ENCODE data around the gene WDR12.
"Not testable (repeated sequence)": the region's sequence is repeated elsewhere in the genome, so short reads cannot be mapped to it uniquely, and the experiment has no call there.

The WDR12 gene

GRCh38 chr2:202918860-202919259, 7.4 kb upstream of the WDR12 start:
- ChIA-PET POLR2A (no interaction called here), CTCF (interaction anchor here (1.6 to 1.9 kb wide), 4 partner anchors 9 to 23 kb away, joined by 4 to 7 read pairs (median 6); no protein-coding TSS in a partner anchor)
- DNase-seq (ENCODE audit: extremely low spot score), result no peak
- TF ChIP-seq CTCF (IDR thresholded peaks at IDR 0.05; ENCODE audit: control extremely low read depth, extremely low read depth, low read depth, missing control alignments), result no peak

GRCh38 chr2:202912342-202913201, 1.1 kb upstream of the WDR12 start:
- POLR2A ChIA-PET; DNase-seq (ENCODE audit: extremely low spot score): not testable (repeated sequence)
- CTCF ChIA-PET, result interaction anchor here (1.1 kb wide), 1 partner anchor 106 kb away, joined by 3 read pairs; no protein-coding TSS in a partner anchor

GRCh38 chr2:202911203-202911511, 316 bp downstream of the WDR12 start:
- CTCF ChIA-PET, result interaction anchor here (1.0 to 1.4 kb wide), 4 partner anchors 10 to 323 kb away, joined by 3 to 4 read pairs (median 3); no protein-coding TSS in a partner anchor
- no peak for TF ChIP-seq CTCF (IDR thresholded peaks at IDR 0.05; ENCODE audit: control extremely low read depth, extremely low read depth, low read depth, missing control alignments)
- DNase-seq (ENCODE audit: extremely low spot score), result no peak
- POLR2A ChIA-PET, result no interaction called here

- ChIA-PET CTCF (interaction anchor here (1.0 to 1.4 kb wide), 3 partner anchors 9 to 322 kb away, joined by 3 to 4 read pairs (median 3); no protein-coding TSS in a partner anchor), POLR2A (no interaction called here)
- TF ChIP-seq CTCF (IDR thresholded peaks at IDR 0.05; ENCODE audit: control extremely low read depth, extremely low read depth, low read depth, missing control alignments), result no peak
- DNase-seq (ENCODE audit: extremely low spot score), result no peak
Measured at GRCh38 chr2:202910698-202911097, 775 bp downstream of the WDR12 start.

GRCh38 chr2:202910250-202910649, 1.2 kb downstream of the WDR12 start:
- CTCF ChIA-PET, result interaction anchor here (1.0 to 1.8 kb wide), 2 partner anchors 9 kb away, joined by 3 to 6 read pairs; no protein-coding TSS in a partner anchor
- DNase-seq (ENCODE audit: extremely low spot score); POLR2A ChIA-PET: not testable (repeated sequence)

GRCh38 chr2:202909394-202910192, 1.9 kb downstream of the WDR12 start:
- no peak for DNase-seq (ENCODE audit: extremely low spot score)
- no peak for TF ChIP-seq CTCF (IDR thresholded peaks at IDR 0.05; ENCODE audit: control extremely low read depth, extremely low read depth, low read depth, missing control alignments)
- ChIA-PET POLR2A (no interaction called here), CTCF (interaction anchor here (1.8 to 2.3 kb wide), 2 partner anchors 10 to 19 kb away, joined by 6 read pairs; no protein-coding TSS in a partner anchor)

DNA sequence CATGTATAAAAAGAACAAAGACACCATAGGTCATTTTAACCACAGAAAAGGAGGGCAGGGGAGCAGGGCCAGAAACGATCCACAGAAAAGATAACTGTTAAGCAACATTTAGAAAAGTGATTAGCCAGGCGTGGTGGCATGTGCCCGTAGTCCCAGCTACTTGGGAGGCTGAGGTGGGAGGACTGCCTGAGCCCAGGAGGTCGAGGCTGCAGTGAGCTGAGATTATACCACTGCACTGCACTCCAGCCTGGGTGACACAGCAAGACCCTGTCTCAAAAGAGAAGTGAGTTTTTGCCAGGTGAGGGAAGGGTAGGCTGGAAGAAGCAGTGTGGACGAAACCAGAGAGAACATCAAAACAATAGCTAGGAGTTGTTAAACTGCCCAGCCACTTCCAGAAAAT, 3.3 kb downstream of the WDR12 start:
- DNase-seq (ENCODE audit: extremely low spot score), result no peak
- POLR2A ChIA-PET, result no interaction called here
- no peak for TF ChIP-seq CTCF (IDR thresholded peaks at IDR 0.05; ENCODE audit: control extremely low read depth, extremely low read depth, low read depth, missing control alignments)
- CTCF ChIA-PET, result interaction anchor here (2.3 kb wide), 1 partner anchor 18 kb away, joined by 6 read pairs; no protein-coding TSS in a partner anchor

- CTCF ChIA-PET; POLR2A ChIA-PET; DNase-seq (ENCODE audit: extremely low spot score): not testable (repeated sequence)
Measured at GRCh38 chr2:202905507-202905906, 6.0 kb downstream of the WDR12 start.
